HG02678 (cell line): Measurements from ENCODE around the gene TMEM263.

Experiments used
- ATAC-seq: cut with Tn5 transposase; IDR thresholded peaks from one replicate; pipeline ENCODE4 v1.9.1; 2021; ENCODE audit warnings: mild to moderate bottlenecking, moderate library complexity; ENCODE audit not compliant: unreplicated experiment

Gene TMEM263

GRCh38 chr12:106945261-106945851 lies 10.4 kb upstream of the TMEM263 start:
- ATAC-seq = no peak

- no peak for ATAC-seq
These were observed 8.2 kb upstream of the TMEM263 start for GRCh38 chr12:106947461-106947860.

- no peak for ATAC-seq
These were observed 5.1 kb upstream of the TMEM263 start for GRCh38 chr12:106950591-106950990.

GRCh38 chr12:106953352-106954250 lies 2.1 kb upstream of the TMEM263 start:
- ATAC-seq = no peak

- no peak for ATAC-seq
These were observed 988 bp upstream of the TMEM263 start for GRCh38 chr12:106954462-106955376.

- peak; percentile 38 for ATAC-seq
These were observed 406 bp downstream of the TMEM263 start for GRCh38 chr12:106956048-106956578.

- ATAC-seq = no peak
These were observed 1.9 kb downstream of the TMEM263 start for GRCh38 chr12:106957583-106957982.

- no peak for ATAC-seq
These were observed 4.7 kb downstream of the TMEM263 start for GRCh38 chr12:106960443-106960842.

- no peak for ATAC-seq
These were observed 6.6 kb downstream of the TMEM263 start for GRCh38 chr12:106962286-106962685.

- no peak for ATAC-seq
These were observed 8.8 kb downstream of the TMEM263 start for GRCh38 chr12:106964526-106964925.

GRCh38 chr12:106971065-106971464 lies 15.4 kb downstream of the TMEM263 start:
- ATAC-seq = no peak

GRCh38 chr12:106973545-106973944 lies 17.8 kb downstream of the TMEM263 start:
- no peak for ATAC-seq

- ATAC-seq = peak; percentile 77
These were observed 18.8 kb downstream of the TMEM263 start for GRCh38 chr12:106974511-106974910.

- no peak for ATAC-seq
These were observed 19.4 kb downstream of the TMEM263 start for GRCh38 chr12:106975098-106975497.

- no peak for ATAC-seq
These were observed 20.4 kb downstream of the TMEM263 start for GRCh38 chr12:106975993-106976658.

- ATAC-seq = no peak
These were observed 21.0 kb downstream of the TMEM263 start for GRCh38 chr12:106976668-106977067.

GRCh38 chr12:106978035-106978800 lies 22.5 kb downstream of the TMEM263 start:
- ATAC-seq = no peak

- ATAC-seq = no peak
These were observed 25.2 kb downstream of the TMEM263 start for GRCh38 chr12:106980944-106981343.

- ATAC-seq = no peak
These were observed 26.1 kb downstream of the TMEM263 start for GRCh38 chr12:106981788-106982187.

- ATAC-seq = no peak
These were observed 26.5 kb downstream of the TMEM263 start for GRCh38 chr12:106982229-106982628.
